Measurements from ENCODE around the gene SCN2B. TPM values are rescaled to one million over a fixed set of nuclear protein-coding genes. Genes with fewer than 3 reads are reported as not detected.

Gene SCN2B
- total and polyA plus RNA-seq, 2 of the 13 experiments (the other 11 are each of a cell fraction or from before 2014, with no cell fraction given): 0.01 to 0.02 TPM

GRCh38 chr11:118212131-118212725 is 35.8 kb upstream of the SCN2B start (continued):
- no peak for TF ChIP-seq GLI4 (CRISPR knock-in tag; IDR thresholded peaks at IDR 0.05; ENCODE audit: borderline replicate concordance)
- peak; percentile 85 for TF ChIP-seq ATF3 (CRISPR knock-in tag; IDR thresholded peaks at IDR 0.05)
- peak; percentile 94 for TF ChIP-seq ZNF350 (CRISPR knock-in tag; IDR thresholded peaks at IDR 0.05; ENCODE audit: borderline replicate concordance, low read depth)
- TF ChIP-seq YY1 (IDR thresholded peaks at IDR 0.05; ENCODE audit: insufficient read depth, insufficient replicate concordance, low read depth, low read length): peak; percentile 19
- TF ChIP-seq SMAD9 (CRISPR knock-in tag; IDR thresholded peaks at IDR 0.05): no peak
- peak; percentile 42; the same call in 1 of the 2 replicates for TF ChIP-seq ARID4A (CRISPR knock-in tag; IDR thresholded peaks at IDR 0.05; ENCODE audit: borderline replicate concordance)
- TF ChIP-seq GTF3A (CRISPR knock-in tag; conservative IDR thresholded peaks at IDR 0.05): no peak; the same call in 1 of the 2 replicates
- TF ChIP-seq ZNF33B (CRISPR knock-in tag; IDR thresholded peaks at IDR 0.05): no peak
- no peak for TF ChIP-seq MAZ (IDR thresholded peaks at IDR 0.05; ENCODE audit: borderline replicate concordance, low read depth, low read length)
- no peak for TF ChIP-seq MAZ (CRISPR knock-in tag; IDR thresholded peaks at IDR 0.05; ENCODE audit: low read depth)
- TF ChIP-seq ZNF503 (CRISPR knock-in tag; IDR thresholded peaks at IDR 0.05): peak; percentile 88; the same call in 1 of the 2 replicates
- peak; percentile 97 for TF ChIP-seq GATA4 (IDR thresholded peaks at IDR 0.05; ENCODE audit: borderline replicate concordance, low read depth)
- TF ChIP-seq NCOA2 (CRISPR knock-in tag; IDR thresholded peaks at IDR 0.05): peak; percentile 97
- TF ChIP-seq CBX5 (CRISPR knock-in tag; IDR thresholded peaks at IDR 0.05; ENCODE audit: borderline replicate concordance): peak; percentile 80; the same call in 1 of the 2 replicates
- peak; percentile 84 for TF ChIP-seq HNF1A (IDR thresholded peaks at IDR 0.05; ENCODE audit: low read depth)
- TF ChIP-seq HNF1A (CRISPR knock-in tag; IDR thresholded peaks at IDR 0.05; ENCODE audit: borderline replicate concordance): peak; percentile 94
- no peak for TF ChIP-seq PHB2 (IDR thresholded peaks at IDR 0.05; ENCODE audit: partially characterized antibody)
- TF ChIP-seq ZNF460 (CRISPR knock-in tag; IDR thresholded peaks at IDR 0.05; ENCODE audit: borderline replicate concordance): no peak; the same call in 1 of the 2 replicates
